GM18505 (cell line): ENCODE results near the gene LRRFIP1.

Source experiments
- ATAC-seq: cut with Tn5 transposase; IDR thresholded peaks from one replicate; pipeline ENCODE4 v1.9.1; 2021; ENCODE audit not compliant: unreplicated experiment
- POLR2A ChIP-seq: IDR thresholded peaks from 4 replicates; pipeline ENCODE4 v1.6.1; 2011; ENCODE audit warnings: borderline replicate concordance; ENCODE audit not compliant: insufficient read depth, insufficient read length; ENCODE audit errors: extremely low read depth

Gene LRRFIP1

DNA sequence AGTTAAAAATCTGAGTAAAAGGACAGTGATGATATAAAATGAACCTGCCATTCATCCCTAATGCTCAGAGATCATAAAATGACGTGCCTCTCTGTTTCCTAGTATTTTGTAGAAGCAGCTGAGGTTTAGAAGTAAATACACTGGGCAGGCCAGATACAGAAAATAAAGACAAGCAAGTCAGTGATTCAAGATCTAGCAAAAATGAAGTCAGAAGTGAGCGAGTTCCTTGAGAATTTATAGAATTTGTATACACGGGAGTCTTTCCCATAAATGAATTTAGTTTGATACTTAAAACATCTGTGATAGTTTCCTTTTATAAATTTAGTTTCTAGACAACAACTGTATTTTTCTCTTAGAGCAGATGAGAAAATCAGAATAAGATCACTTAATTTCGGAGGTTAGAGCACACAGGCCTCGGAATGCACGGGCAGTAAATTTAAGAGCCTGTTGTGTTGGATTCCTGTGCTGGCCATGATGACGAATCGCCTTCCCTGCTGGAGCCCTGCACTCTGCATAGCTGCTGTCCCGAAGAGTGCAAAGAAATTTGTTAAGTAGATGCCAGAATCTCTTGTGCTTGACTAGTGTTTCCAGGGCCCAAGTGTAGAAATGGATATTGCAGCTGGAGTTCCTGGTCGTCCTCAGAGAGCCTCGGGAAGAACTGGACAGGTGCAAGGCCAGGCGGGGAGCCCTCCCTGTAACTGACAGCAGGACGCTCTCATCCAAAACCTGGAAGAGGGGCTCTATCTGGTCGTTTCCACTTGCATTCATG is 87.5 kb downstream of the LRRFIP1 start:
- ATAC-seq = no peak
- no peak for TF ChIP-seq POLR2A

DNA sequence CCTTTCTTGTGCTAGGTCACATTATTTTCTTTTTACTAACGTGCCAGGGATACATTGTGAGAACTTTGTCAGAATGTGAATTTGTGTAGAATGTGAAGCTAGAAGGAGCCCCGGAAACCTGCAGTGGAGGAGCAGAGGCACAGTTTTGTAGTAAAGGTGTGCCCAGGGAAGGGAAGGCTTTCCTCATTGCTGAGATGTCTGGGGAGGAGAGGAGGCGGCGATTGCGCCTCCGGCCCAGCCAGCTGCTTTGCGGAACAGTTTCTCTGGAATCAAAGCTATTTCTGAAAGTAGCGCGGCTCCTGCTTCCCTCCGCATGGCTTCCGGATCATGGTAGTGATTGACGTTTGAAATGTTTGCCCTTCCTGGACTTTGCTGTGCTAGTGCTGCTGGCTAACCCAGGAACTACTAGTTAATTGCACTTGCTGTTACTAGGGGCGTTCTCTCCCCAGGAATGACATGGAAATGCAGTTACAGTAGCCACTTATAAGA is 88.1 kb downstream of the LRRFIP1 start:
- ATAC-seq = no peak
- no peak for TF ChIP-seq POLR2A

DNA sequence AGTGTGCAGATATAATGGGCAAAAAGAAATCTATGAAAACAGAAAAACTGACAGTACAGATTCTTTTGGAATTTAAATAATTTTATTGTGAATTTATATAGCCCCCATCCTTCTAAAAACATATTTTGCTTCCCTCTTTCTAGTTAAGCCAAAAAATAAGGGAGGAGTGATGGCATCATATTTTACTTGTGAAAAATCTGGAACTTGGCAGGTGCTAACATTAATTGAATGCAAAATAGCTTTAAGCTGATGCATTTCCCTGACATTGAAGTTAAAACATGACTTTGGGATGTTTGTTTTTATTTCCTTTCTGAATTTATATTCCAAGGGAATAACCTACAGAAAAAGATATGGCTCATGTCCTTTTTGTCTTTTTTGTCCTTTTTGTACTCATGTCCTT is 88.6 kb downstream of the LRRFIP1 start:
- no peak for TF ChIP-seq POLR2A
- ATAC-seq = no peak

DNA sequence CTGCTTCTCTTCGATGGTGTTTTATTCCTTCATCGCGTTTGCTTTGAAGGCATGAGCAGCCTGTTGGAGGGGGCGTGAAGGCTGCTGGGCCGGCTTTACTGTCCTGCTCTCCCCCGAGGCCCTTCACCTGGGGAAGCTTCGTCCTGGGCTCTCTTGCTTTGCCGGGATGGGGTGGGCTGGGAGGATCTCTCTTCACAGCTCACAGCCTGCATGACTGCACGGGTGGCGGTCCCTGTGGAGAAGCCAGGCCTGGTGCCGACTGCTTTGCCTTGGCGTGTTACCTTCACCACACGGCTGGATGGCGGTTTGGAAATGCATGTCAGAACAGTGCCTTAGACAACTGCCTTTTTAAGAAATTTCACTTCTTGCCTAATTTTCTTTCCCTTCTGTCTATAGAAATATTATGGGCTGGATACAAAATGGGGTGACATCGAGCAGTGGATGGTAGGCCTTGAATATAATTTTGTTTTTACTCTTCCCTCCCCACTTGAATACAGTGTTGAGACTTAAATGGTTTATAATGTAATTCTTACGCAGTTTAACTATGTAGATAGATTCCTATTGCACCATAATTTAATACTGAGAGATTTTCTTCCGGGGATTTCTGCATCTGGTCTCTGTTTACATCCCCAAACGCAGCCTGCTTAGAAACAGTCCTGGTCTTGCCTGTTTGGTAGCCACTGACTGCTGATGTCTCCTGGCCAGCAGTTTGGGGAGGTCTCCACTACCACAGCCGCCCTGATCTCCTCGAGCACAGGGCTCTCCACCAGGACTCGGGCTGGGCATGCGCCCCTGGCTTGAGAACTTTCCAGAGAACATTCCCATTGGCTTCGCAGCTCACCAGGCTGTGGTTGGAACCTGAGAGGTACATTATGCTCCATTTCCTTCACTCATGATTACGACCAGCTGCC is 90.2 kb downstream of the LRRFIP1 start:
- no peak for ATAC-seq
- TF ChIP-seq POLR2A = no peak

DNA sequence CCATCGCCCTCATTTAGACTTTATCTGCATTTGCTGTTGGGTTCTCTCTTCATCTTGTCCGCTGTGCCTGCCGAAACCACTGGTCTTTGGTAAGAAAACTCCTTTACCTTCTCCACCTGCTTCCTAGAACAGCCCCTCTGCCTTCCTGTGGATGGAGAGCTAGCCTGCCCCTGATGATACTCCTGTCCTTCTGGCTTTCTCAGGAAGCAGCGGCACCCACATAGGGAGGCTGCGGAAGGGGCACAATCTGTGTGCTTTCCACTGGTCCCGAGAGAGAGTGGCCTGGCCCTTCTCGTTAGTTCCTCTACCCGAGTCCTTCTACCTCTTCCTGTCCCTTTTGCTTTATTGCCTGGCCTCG is 90.9 kb downstream of the LRRFIP1 start:
- TF ChIP-seq POLR2A = no peak

DNA sequence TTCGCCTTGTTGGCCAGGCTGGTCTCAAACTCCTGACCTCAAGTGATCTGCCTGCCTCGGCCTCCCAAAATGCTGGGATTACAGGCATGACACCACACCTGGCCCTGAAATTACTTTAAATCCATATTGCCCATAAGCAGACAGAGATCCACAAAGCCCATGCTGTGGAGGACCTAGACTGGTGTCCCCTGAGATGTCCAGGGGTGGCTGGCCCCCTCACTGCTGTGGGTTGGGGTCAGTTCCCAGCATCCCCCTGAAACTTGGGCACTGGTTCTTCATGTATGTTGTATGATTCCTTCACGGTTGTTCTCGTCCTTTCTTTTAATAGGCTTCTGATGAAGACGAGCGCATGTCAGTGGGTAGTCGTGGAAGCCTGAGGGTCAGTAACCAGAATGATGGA is 93.1 kb downstream of the LRRFIP1 start:
- no peak for ATAC-seq
- TF ChIP-seq POLR2A = no peak

More for the DNA sequence above, 90.9 kb downstream of the LRRFIP1 start:
- ATAC-seq = no peak

DNA sequence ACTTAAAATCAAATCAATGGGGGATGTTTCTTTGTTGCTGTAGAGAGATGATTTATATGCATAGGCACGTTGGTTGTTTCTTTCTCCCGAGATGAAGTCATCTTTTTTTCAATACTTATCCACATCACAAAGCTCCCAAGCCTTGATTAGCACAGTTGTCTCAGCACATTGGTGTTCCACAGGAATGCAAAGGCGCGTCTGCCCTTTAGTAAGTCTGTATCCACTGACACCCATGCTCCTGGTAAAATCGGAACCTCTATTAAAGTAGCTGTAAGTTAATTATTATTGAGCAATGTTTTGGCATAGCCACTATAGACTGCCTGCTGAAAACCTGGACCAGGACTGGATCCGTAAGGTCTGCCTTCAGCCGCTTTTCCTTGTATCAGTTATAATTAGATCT is 93.6 kb downstream of the LRRFIP1 start:
- ATAC-seq = no peak
- TF ChIP-seq POLR2A = no peak

DNA sequence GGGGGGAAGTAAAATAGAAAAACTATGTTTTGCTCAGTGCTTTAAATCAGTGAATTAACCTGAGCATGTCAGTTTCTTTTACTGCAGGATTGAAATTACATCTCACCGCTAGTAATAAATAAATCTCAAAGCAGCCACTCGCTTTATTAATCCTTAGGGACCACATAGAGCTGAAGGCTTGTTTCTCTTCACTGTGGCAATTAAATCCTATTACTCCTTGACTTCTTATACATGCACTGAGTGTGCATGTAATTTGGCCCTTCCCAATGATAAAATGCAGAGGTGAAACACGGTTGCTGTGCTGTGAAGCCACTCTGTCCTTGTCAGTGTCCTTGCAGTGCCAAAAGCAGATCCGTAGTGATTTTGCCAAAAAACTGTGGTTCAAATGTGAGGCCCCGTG is 94.1 kb downstream of the LRRFIP1 start:
- TF ChIP-seq POLR2A = no peak
- ATAC-seq = no peak

DNA sequence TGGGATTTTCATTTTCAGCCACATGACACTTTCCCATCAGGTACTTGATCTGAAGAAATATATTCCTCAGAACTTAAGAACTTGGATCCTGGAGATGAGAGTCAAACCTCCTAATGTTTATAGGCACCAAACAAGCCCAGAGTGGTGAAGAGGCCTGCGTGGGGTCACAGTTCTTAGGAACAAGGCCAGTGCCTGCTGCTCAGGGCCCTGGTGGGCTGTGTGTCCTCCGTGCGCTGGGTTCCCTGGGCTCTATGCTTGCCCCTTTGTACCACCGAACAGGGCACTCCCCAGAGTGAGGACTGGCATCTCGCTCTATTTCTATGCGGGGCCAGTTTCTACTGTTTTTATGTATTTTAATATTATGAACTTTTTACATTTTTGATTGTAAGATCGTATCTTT is 95.2 kb downstream of the LRRFIP1 start:
- TF ChIP-seq POLR2A = no peak
- no peak for ATAC-seq

DNA sequence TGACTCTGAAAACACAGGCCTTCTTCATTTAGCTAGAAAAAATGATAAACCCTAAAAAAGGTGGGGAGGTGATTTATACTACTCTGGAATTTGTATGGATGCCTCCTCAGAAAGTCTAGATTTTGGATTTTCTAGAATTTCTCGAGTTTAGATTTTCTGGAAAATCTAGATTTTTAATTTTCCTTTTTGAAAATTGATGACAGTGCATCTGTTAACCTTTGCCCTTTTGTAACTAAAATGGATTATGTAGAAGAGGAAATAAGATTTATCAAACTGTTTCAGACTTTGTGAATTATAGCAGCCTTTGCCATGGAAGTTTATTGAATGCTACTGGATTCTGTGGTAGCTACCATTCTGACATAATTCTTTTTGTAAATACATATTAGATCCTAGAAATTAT is 95.6 kb downstream of the LRRFIP1 start:
- no peak for TF ChIP-seq POLR2A
- no peak for ATAC-seq

DNA sequence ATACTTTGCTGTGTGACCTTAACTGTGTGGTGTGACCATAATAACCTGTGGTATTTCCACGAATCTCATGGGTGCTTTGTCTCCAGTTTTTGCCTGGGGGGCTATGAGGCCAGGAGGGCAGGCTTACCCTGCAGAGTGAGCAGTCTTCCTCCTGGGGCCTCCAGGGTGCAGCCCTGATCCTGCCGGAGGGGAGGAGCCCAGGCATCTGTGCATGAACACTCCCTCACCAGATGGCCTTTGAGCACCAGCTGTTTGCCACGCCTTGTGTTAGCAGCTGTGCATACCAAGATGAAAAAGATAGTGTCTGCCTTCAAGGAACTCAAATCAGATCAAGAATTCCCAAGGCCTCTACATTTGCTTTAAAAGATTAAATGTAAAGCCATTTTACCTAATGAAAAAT is 96.2 kb downstream of the LRRFIP1 start:
- no peak for TF ChIP-seq POLR2A
- ATAC-seq = no peak

DNA sequence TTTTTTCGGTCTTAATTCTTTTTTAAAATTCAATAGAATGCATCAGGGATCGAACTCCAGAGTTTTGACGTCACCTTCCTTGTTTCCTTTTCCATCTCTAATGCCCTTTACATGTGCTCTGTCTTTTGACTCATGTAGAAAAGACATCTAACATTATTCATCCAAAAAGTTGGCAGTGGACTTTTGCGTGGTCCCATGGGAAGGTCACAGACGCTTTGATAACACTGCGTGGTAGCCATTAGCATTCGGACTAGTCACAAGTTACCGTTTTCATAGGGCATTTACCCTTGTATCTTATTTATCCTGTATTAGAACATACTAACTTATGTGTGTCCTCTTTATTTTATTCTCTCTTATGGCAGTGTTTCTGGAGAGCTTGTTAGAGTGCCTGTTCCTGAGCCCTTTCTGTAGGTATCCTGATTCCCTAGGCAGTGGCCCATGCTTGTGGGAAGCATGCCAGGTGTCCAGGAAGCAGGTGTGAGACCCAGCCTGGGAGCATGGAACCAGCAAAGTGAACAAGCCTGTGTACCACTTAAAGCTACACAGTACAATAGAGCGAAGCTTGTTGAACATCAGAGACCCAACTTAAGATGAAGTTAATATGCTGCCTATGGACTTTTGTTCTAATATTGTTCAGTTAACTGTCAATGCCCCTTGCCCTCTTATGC is 97.6 kb downstream of the LRRFIP1 start:
- no peak for TF ChIP-seq POLR2A
- ATAC-seq = no peak

DNA sequence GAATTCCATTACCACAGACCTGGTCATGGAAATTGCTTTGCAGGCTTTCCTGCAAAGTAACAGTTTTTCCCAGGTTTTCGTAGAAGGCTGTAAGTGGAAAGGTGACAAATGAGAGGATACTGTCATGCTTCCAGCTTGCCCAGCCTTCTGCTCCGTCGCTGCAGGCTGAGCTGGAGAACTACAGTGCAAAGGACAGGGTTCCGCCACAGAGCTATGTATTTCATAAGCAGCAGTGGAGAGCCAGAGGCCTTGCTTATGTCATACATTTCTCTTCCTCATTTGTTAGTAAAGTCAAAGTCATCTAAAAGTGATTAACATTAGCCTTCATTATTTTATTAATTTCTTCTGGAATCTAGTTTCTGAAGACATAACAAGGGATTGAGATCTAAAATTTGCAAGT is 98.3 kb downstream of the LRRFIP1 start:
- ATAC-seq = no peak
- no peak for TF ChIP-seq POLR2A

DNA sequence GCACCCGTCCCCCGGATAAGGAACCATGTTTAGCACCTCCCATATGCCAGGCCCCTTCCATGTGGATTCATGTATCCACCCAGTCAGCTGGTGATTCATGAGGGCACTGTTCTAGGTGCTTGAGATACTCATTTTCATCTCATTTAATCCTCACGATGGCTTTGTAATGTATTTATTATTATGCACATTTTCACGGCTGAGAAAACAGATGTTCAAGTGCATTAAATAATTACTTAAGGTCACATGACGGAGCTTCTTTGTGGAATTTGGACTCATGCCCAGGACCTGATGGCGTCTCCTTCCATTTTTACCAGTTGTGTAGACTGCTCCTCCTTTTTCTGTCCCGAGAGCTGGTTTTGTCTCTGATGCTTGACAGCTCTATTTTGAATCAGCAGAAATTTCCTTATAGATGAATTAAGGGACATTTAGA is 99.0 kb downstream of the LRRFIP1 start:
- no peak for ATAC-seq

DNA sequence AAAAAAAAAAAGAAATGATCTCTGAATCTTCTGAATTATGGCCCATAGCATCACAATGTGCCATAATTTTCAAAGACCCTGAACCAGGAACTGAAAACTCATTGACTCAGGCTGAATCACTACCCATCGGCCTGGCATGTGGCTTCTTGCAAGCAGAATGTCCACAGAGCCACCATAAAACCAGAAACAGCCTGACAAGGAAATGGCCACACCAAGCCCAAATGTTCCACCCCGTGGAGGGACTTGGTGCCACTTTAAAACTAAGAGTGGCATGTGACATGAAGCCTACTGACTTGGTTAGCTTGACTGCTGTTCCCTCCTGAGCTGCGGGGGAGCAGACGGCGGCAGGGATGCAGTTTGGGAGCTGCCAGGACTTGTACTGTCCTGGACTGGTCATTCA is 100.0 kb downstream of the LRRFIP1 start:
- no peak for TF ChIP-seq POLR2A
- no peak for ATAC-seq

More for the DNA sequence above, 99.0 kb downstream of the LRRFIP1 start:
- no peak for TF ChIP-seq POLR2A
